SK-N-SH (cell line): Measurements from ENCODE around the gene GAP43. TPM values are rescaled to one million over a fixed set of nuclear protein-coding genes. Genes with fewer than 3 reads are reported as not detected.

Experiments used
- CTCF ChIA-PET: fragments of 300-600, 350-600 bp; formaldehyde crosslinking; extraction: SDS; loops from one replicate; lab custom pipeline; 2021; lab: Yijun Ruan, JAX
- POLR2A ChIA-PET: fragments of 350-600 bp; sonication (Branson Sonifier 250); formaldehyde crosslinking; extraction: SDS; loops from one replicate; lab custom pipeline; 2020; ENCODE audit warnings: antibody characterized with exemption, inconsistent platforms; lab: Yijun Ruan, JAX
- DNase-seq: peaks from one replicate; pipeline ENCODE4 v3.0.0; 2012
- H2AFZ ChIP-seq: fragments of 200-600 bp; sonication (generic); 2 replicates; pipeline ENCODE4 v1.8.1; 2016; ENCODE audit warnings: antibody characterized with exemption, mild to moderate bottlenecking, low read depth
- H3F3A ChIP-seq: fragments of 200-600 bp; sonication (generic); replicated peaks from 2 replicates; pipeline ENCODE3; 2016; ENCODE audit warnings: antibody characterized with exemption, mild to moderate bottlenecking; ENCODE audit not compliant: insufficient read depth
- H3K27ac ChIP-seq, 2 experiments: fragments of 200-500 bp in 1 of 2; fragments of 200-600 bp in 1 of 2; sonication (Bioruptor generic) in 1 of 2; sonication (generic), shearing (Covaris generic) in 1 of 2; 2 replicates each; pipeline versions ENCODE4 v1.5.1 to v1.6.1; 2014 to 2016; ENCODE audit warnings: low read depth in 2 of 2, inconsistent platforms in 1 of 2, low read length in 1 of 2, mild to moderate bottlenecking in 1 of 2, mixed read lengths in 1 of 2
- H3K27me3 ChIP-seq: fragments of 200-600 bp; sonication (generic), shearing (Covaris generic); 2 replicates; pipeline ENCODE4 v1.6.1; 2016; ENCODE audit warnings: mixed run types; ENCODE audit not compliant: insufficient read depth
- H3K36me3 ChIP-seq, 2 experiments: fragments of 200-500 bp in 1 of 2; fragments of 200-600 bp in 1 of 2; sonication (Bioruptor generic) in 1 of 2; sonication (generic) in 1 of 2; replicated peaks in 1 of 2; 2 replicates each; pipeline versions ENCODE3 to v1.5.1; 2014 to 2016; ENCODE audit warnings: low read length in 1 of 2, mild to moderate bottlenecking in 1 of 2; ENCODE audit not compliant: insufficient read depth in 2 of 2, control insufficient read depth in 1 of 2
- H3K4me1 ChIP-seq, 2 experiments: fragments of 200-500 bp in 1 of 2; fragments of 200-600 bp in 1 of 2; sonication (Bioruptor generic) in 1 of 2; sonication (generic), shearing (Covaris generic) in 1 of 2; 2 replicates each; pipeline versions ENCODE4 v1.5.1 to v1.6.1; 2014 to 2016; ENCODE audit warnings: low read depth in 1 of 2, low read length in 1 of 2, mixed run types in 1 of 2; ENCODE audit not compliant: insufficient read depth in 2 of 2, control insufficient read depth in 1 of 2
- H3K4me2 ChIP-seq: fragments of 200-600 bp; sonication (generic), shearing (Covaris generic); 2 replicates; pipeline ENCODE4 v1.6.1; 2017; ENCODE audit warnings: mixed run types
- H3K4me3 ChIP-seq, 2 experiments: fragments of 200-500 bp in 1 of 2; fragments of 200-600 bp in 1 of 2; sonication (Bioruptor generic) in 1 of 2; sonication (generic), shearing (Covaris generic) in 1 of 2; 2 replicates each; pipeline versions ENCODE4 v1.5.1 to v1.8.1; 2014 to 2016; ENCODE audit warnings: low read depth in 2 of 2, inconsistent platforms in 1 of 2, low read length in 1 of 2, mild to moderate bottlenecking in 1 of 2, mixed read lengths in 1 of 2, moderate library complexity in 1 of 2
- H3K79me2 ChIP-seq: fragments of 200-600 bp; sonication (generic); 2 replicates; pipeline ENCODE4 v1.8.1; 2017; ENCODE audit warnings: mild to moderate bottlenecking; ENCODE audit not compliant: insufficient read depth
- H3K9ac ChIP-seq: fragments of 200-600 bp; sonication (generic); 2 replicates; pipeline ENCODE4 v1.6.1; 2017; ENCODE audit warnings: mixed run types
- H3K9me2 ChIP-seq: fragments of 200-600 bp; sonication (generic); 2 replicates; pipeline ENCODE4 v1.6.1; 2017; ENCODE audit warnings: mixed run types
- H3K9me3 ChIP-seq: fragments of 200-600 bp; sonication (generic); 2 replicates; pipeline ENCODE4 v1.6.1; 2017; ENCODE audit warnings: mixed run types, mild to moderate bottlenecking, moderate library complexity
- H4K20me1 ChIP-seq: fragments of 200-600 bp; sonication (generic); 2 replicates; pipeline ENCODE4 v1.6.1; 2017; ENCODE audit warnings: mild to moderate bottlenecking, mixed run types; ENCODE audit not compliant: insufficient read depth
- FOXM1 ChIP-seq: IDR thresholded peaks from 2 replicates; pipeline ENCODE4 v1.4.0; 2012; ENCODE audit warnings: low read depth, mild to moderate bottlenecking
- GATA2 ChIP-seq: sonication (generic); formaldehyde crosslinking; IDR thresholded peaks from 2 replicates; pipeline ENCODE4 v1.5.0; 2020; ENCODE audit warnings: mild to moderate bottlenecking, missing genetic modification reagents
- JUND ChIP-seq: IDR thresholded peaks from 2 replicates; pipeline ENCODE4 v1.4.0; 2012
- MEF2A ChIP-seq: IDR thresholded peaks from 2 replicates; pipeline ENCODE4 v1.4.0; 2012; ENCODE audit warnings: low read depth, borderline replicate concordance
- MXI1 ChIP-seq: IDR thresholded peaks from 2 replicates; pipeline ENCODE4 v1.6.1; 2012; ENCODE audit warnings: mild to moderate bottlenecking, low read depth, low read length, improper control_type of control experiment
- POLR2AphosphoS5 ChIP-seq: IDR thresholded peaks from 2 replicates; pipeline ENCODE4 v1.6.1; 2012; ENCODE audit warnings: low read depth, low read length
- RAD21 ChIP-seq: IDR thresholded peaks from 2 replicates; pipeline ENCODE4 v1.6.1; 2012; ENCODE audit warnings: mild to moderate bottlenecking, low read length
- RCOR1 ChIP-seq: fragments of 150-350 bp; IDR thresholded peaks from 2 replicates; pipeline ENCODE4 v1.6.1; 2017; ENCODE audit warnings: antibody characterized with exemption, low read length
- RFX5 ChIP-seq: IDR thresholded peaks from 2 replicates; pipeline ENCODE4 v1.6.1; 2012; ENCODE audit warnings: mild to moderate bottlenecking, improper control_type of control experiment, low read length
- RXRA ChIP-seq: IDR thresholded peaks from 2 replicates; pipeline ENCODE4 v1.4.0; 2012; ENCODE audit warnings: low read depth, mild to moderate bottlenecking, borderline replicate concordance
- TAF1 ChIP-seq: IDR thresholded peaks from 2 replicates; pipeline ENCODE4 v1.6.1; 2012; ENCODE audit warnings: low read depth, mild to moderate bottlenecking, low read length, moderate library complexity, borderline replicate concordance
- TCF12 ChIP-seq: IDR thresholded peaks from 2 replicates; pipeline ENCODE4 v1.4.0; 2012
- USF2 ChIP-seq: fragments of 150-350 bp; IDR thresholded peaks from 2 replicates; pipeline ENCODE4 v1.6.1; 2017; ENCODE audit warnings: antibody characterized with exemption, low read length, low read depth, borderline replicate concordance
- YY1 ChIP-seq: IDR thresholded peaks from 2 replicates; pipeline ENCODE4 v1.4.0; 2012; ENCODE audit warnings: low read depth, mild to moderate bottlenecking
- WGBS: methylation state at CpG from one replicate; pipeline ENCODE4 v1.1.6; 2017; ENCODE audit warnings: low lambda C conversion rate; 5-methylcytosine and 5-hydroxymethylcytosine counted together
- polyA plus RNA-seq, 3 experiments: library from polyadenylated mRNA; depleted of rRNA; stranded (reverse); fragments of >200 nt; gene quantifications; 2 replicates each; pipeline ENCODE4 v1.2.3, GENCODE V29; 2012
- TF ChIP-seq, protein P1 (sequence below): fragments of 150-350 bp; IDR thresholded peaks from 2 replicates; pipeline ENCODE4 v1.6.1; 2016; ENCODE audit warnings: mild to moderate bottlenecking, low read depth, low read length
- TF ChIP-seq, protein P2 (sequence below): IDR thresholded peaks from 2 replicates; pipeline ENCODE4; 2012

The GAP43 gene
- polyA plus RNA-seq, 1 of the 3 experiments (the other 2 are of a cell fraction) = 14.0 TPM

DNA sequence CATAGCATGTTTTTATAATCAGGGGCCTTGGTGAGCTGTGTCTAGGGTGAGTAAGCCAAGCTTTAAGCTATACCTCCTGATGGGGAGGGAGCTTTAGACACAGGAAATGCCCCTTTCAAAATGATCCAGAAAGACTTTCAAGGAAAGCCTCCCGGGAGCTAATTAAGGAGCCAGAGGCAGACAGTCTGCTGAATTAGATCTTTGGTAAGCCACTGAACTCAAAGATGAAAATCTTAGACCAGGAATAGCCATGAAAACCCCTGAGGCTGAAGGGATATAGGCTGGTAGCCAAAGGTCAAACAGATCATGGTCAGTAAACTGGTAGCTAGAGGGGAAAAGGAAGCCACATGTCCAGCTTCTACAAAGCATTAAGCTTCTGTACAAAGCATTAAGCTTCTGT, 42.7 kb upstream of the GAP43 start:
- TF ChIP-seq RCOR1 (0 out of 2 replicates have a peak, but pooled peaks have one; percentile 15), TAF1 (no peak)
- H3K79me2 ChIP-seq = no peaks in the 10 kb centered on the region
- H3K9me2 ChIP-seq = no peaks in the 10 kb centered on the region
- H3K27me3 ChIP-seq = no peaks in the 10 kb centered on the region
- H3K9me3 ChIP-seq = no peaks in the 10 kb centered on the region
- peaks cover 11% of the 10 kb centered on the region in 2 experiments; a peak in 3 of 4 replicates for H3K4me1 ChIP-seq
- no peaks in the 10 kb centered on the region for H3F3A ChIP-seq
- peak overlapping the region in 1 of 2 experiments; percentile 36; a peak in 2 of 4 replicates for H3K27ac ChIP-seq
- 11% methylated on average over 1 of the region's 1 CpG for WGBS
- CTCF ChIA-PET = interaction anchor here (1.7 kb wide), 1 partner anchor 203 kb away, joined by 4 read pairs; no protein-coding TSS in a partner anchor
- no peaks in the 10 kb centered on the region for H4K20me1 ChIP-seq
- no peaks in the 10 kb centered on the region for H3K36me3 ChIP-seq
- peak overlapping the region; percentile 48; the same call in 1 of the 2 replicates for H2AFZ ChIP-seq
- H3K4me3 ChIP-seq = no peak overlapping the region
- H3K9ac ChIP-seq = no peak overlapping the region
- H3K4me2 ChIP-seq = 0 out of 2 replicates have a peak overlapping the region, but pooled peaks have one; percentile 16
- DNase-seq = peak; percentile 5
- POLR2A ChIA-PET = no interaction called here

DNA sequence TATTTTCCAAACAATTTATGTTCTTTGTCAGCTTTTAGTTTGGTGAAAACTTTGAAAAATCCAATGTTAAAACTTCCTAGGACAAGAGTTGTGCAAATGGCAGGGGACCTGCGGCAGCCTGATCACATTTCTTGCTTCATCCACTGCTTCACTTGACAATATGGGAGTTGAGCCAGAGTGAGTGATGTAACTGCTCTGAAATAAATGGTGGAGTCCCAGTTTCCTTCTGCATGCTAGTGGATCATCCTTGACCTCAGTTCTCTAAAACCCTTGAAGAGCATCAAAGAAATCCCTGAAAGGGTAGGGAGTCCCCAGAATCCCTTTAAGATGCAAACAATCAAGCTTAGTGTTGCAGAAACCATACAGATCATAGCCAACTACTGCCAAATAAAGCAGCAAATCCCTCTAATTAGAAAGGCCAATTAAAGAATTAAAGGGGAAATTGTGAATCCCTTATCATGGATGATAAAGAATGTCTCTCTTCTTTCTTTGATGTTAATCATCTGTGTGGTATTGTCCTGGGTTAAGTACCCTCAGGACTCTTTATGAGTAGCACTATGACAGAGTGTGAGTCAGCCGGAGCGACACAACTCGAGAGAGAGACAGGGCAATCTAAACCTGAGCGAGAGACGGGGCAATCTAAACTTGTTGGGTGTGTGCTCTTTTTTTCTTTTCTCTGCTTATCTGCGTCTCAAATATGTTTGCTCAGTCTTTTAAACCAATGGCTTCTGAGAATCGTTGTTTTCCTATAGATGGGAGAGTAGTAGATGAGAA, 41.8 kb upstream of the GAP43 start:
- peaks cover 11% of the 10 kb centered on the region in 2 experiments; a peak in 3 of 4 replicates for H3K4me1 ChIP-seq
- no peaks in the 10 kb centered on the region for H3K36me3 ChIP-seq
- no peak for TF ChIP-seq GATA2 (CRISPR knock-in tag)
- TF ChIP-seq RFX5 = no peak
- no peak for TF ChIP-seq RCOR1
- no peak for TF ChIP-seq USF2
- TF ChIP-seq POLR2AphosphoS5 = no peak
- no peak for TF ChIP-seq TAF1
- no peak for TF ChIP-seq YY1
- TF ChIP-seq RXRA = no peak
- TF ChIP-seq, protein P1, sequence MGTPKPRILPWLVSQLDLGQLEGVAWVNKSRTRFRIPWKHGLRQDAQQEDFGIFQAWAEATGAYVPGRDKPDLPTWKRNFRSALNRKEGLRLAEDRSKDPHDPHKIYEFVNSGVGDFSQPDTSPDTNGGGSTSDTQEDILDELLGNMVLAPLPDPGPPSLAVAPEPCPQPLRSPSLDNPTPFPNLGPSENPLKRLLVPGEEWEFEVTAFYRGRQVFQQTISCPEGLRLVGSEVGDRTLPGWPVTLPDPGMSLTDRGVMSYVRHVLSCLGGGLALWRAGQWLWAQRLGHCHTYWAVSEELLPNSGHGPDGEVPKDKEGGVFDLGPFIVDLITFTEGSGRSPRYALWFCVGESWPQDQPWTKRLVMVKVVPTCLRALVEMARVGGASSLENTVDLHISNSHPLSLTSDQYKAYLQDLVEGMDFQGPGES = no peak
- no peak for TF ChIP-seq RAD21
- TF ChIP-seq, protein P2, sequence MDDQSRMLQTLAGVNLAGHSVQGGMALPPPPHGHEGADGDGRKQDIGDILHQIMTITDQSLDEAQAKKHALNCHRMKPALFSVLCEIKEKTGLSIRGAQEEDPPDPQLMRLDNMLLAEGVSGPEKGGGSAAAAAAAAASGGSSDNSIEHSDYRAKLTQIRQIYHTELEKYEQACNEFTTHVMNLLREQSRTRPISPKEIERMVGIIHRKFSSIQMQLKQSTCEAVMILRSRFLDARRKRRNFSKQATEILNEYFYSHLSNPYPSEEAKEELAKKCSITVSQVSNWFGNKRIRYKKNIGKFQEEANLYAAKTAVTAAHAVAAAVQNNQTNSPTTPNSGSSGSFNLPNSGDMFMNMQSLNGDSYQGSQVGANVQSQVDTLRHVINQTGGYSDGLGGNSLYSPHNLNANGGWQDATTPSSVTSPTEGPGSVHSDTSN = no peak
- no peak for TF ChIP-seq FOXM1
- TF ChIP-seq MXI1 = no peak
- TF ChIP-seq JUND = no peak
- TF ChIP-seq TCF12 = no peak
- no peak for TF ChIP-seq MEF2A
- TF ChIP-seq, all 33 proteins: peak for 0
- no peak overlapping the region for H3K9ac ChIP-seq
- H3K79me2 ChIP-seq = no peaks in the 10 kb centered on the region
- POLR2A ChIA-PET = no interaction called here
- H3K27ac ChIP-seq = no peak overlapping the region
- DNase-seq = no peak
- no peaks in the 10 kb centered on the region for H3K9me3 ChIP-seq
- no peak overlapping the region for H3K4me2 ChIP-seq
- H2AFZ ChIP-seq = no peak overlapping the region; the same call in 1 of the 2 replicates
- H4K20me1 ChIP-seq = no peaks in the 10 kb centered on the region
- no peaks in the 10 kb centered on the region for H3K9me2 ChIP-seq
- H3K27me3 ChIP-seq = no peaks in the 10 kb centered on the region
- no peaks in the 10 kb centered on the region for H3F3A ChIP-seq
- no peak overlapping the region for H3K4me3 ChIP-seq
- CTCF ChIA-PET = no interaction called here
- 83% methylated on average over 8 of the region's 8 CpGs for WGBS
